ENCODE results near the gene DTD1.

DNA sequence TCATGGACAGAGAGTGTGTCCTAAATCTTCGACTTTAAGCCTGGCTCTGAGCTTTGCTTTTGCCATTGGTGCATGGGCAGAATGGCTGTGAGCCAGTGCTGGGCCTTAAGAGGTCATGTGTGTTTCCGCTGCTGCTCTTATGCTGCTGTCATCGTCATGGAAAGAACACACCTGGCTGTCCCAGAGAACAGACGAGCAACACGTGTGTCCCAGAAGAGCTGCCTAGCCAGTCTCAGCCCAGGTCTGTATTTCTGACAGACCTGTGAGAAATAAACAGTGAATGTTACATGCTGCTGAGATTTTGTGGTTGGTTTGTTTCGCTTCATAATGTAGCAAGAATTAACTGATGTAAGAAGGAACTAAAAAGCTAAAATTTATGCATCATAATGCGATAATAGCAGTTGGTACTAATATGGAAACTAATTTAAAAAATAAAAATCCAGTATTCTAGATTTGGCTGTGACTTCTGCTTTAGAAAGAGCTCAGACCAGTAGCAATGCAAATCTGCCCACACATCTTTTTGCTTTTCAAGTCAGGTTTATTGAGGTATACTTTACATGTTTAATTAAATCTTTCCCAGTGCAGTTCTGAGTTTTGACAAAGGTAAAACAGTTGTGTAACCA is 214.3 kb downstream of the DTD1 start:
- TF ChIP-seq EZH2 (IDR thresholded peaks at IDR 0.05; ENCODE audit: low read depth): no peak
- no peak for TF ChIP-seq CTCF (conservative IDR thresholded peaks at IDR 0.05)

Measured in PC-9 (cell line).